ENCODE measurements around the gene KRTAP5-7.
"Not testable (repeated sequence)": the region's sequence is repeated elsewhere in the genome, so short reads cannot be mapped to it uniquely, and the experiment has no call there.

KRTAP5-7 gene

GRCh38 chr11:71532036-71532610 lies 5.1 kb downstream of the KRTAP5-7 start:
- DNase-seq (ENCODE audit: low read depth in 3 of 3) = no peak

GRCh38 chr11:71534711-71535608 lies 7.9 kb downstream of the KRTAP5-7 start:
- not testable (repeated sequence) for DNase-seq (ENCODE audit: low read depth in 3 of 3)

DNA sequence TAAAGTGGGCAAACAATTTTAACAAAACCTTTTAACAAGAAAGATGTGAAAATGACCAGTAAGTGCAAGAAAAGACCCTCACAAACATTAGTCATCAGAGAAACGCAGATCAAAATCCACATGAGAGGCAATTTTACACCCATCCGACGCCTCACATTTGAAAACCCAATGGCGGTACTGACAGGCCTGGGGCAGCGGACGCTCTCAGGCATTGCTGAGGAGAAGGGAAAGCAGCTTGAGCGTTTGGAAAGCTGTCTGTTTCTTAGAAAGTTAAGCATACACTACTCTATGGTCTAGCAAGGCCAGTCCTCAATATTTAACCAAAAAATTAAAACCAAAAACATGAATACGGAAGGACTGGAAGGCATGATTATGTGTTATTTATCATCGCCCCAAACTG lies 8.8 kb downstream of the KRTAP5-7 start:
- DNase-seq (ENCODE audit: low read depth in 3 of 3) = no peak

- DNase-seq (ENCODE audit: low read depth in 3 of 3) = no peak
These were observed 10.5 kb downstream of the KRTAP5-7 start for GRCh38 chr11:71537537-71537936.

DNA sequence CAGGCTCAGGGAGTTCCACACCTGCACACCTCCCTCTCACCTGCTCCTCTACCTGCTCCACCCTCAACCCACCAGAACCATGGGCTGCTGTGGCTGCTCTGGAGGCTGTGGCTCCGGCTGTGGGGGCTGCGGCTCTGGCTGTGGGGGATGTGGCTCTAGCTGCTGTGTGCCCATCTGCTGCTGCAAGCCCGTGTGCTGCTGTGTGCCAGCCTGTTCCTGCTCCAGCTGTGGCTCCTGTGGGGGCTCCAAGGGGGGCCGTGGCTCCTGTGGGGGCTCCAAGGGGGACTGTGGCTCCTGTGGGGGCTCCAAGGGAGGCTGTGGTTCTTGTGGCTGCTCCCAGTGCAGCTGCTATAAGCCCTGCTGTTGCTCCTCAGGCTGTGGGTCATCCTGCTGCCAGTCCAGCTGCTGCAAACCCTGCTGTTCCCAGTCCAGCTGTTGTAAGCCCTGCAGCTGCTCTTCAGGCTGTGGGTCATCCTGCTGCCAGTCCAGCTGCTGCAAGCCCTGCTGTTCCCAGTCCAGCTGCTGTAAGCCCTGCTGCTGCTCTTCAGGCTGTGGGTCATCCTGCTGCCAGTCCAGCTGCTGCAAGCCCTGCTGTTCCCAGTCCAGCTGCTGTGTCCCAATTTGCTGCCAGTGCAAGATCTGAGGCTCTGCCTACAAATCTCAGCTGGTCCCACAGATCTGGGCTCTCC lies 11.1 kb downstream of the KRTAP5-7 start, which contains the start of gene KRTAP5-8:
Gene KRTAP5-8, plus strand, starts transcription at position 49 of the 689 bp plus-strand sequence. Its CDS starts 31 bp downstream, at position 80.
- DNase-seq (ENCODE audit: low read depth in 3 of 3) = not testable (repeated sequence)

- DNase-seq (ENCODE audit: low read depth in 3 of 3) = no peak
These were observed 11.6 kb downstream of the KRTAP5-7 start for GRCh38 chr11:71538666-71538990.

- DNase-seq (ENCODE audit: low read depth in 3 of 3) = no peak
These were observed 11.9 kb downstream of the KRTAP5-7 start for GRCh38 chr11:71539017-71539416.

GRCh38 chr11:71539971-71540370 lies 12.9 kb downstream of the KRTAP5-7 start:
- DNase-seq (ENCODE audit: low read depth in 3 of 3) = not testable (repeated sequence)

DNA sequence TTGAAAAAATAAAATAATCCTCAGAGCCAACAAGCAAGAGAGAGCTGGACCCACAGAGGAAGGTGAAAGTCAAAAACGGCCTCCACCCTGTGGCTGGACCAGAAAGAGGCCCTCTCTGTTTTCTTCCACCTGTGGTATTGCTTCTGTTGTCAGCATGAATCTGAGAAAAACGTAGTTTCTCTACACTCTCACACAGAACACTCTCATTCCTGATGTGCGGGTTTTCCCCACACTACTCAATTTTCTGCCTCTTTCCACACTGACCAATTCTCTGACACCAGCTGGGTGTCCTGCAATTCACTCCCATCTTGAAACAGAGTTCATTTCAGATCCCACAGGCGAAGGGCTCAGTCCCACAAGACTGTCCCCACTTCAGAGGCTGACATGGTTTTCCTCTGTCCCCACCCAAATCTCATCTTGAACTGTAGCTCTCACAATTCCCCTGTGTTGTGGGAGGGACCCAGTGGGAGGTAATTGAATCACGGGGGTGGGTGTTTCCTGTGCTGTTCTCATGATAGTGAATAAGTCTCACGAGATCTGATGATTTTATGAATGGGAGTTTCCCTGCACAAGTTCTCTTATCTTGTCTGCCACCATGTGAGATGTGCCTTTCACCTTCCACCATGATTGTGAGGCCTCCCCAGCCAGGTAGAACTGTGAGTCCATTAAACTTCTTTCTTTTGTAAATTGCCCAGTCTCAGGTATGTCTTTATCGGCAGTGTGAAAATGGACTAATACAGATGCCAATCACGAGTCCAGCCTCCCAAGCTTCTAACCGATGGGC lies 13.6 kb downstream of the KRTAP5-7 start:
- DNase-seq (ENCODE audit: low read depth in 3 of 3) = not testable (repeated sequence)

DNA sequence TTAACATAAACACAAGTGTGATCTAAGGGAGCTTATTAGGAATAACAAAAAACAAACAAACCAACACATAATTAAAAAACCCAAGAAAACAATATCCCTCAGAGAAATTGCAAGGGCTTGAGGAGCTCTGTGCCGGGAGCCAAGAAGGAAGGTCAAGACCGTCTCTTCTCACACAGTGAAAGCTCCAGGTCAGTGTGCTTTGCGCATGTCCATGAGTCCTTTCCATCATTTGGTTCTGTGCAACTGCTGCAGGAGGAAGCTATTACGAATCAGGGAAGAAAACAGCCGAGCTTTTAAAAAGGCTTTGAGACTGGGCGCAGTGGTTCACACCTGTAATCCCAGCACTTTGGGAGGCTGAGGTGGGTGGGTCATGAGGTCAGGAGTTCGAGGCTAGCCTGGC lies 15.3 kb downstream of the KRTAP5-7 start:
- no peak for DNase-seq (ENCODE audit: low read depth in 3 of 3)

- no peak for DNase-seq (ENCODE audit: low read depth in 3 of 3)
These were observed 16.1 kb downstream of the KRTAP5-7 start for GRCh38 chr11:71542879-71543777.

DNA sequence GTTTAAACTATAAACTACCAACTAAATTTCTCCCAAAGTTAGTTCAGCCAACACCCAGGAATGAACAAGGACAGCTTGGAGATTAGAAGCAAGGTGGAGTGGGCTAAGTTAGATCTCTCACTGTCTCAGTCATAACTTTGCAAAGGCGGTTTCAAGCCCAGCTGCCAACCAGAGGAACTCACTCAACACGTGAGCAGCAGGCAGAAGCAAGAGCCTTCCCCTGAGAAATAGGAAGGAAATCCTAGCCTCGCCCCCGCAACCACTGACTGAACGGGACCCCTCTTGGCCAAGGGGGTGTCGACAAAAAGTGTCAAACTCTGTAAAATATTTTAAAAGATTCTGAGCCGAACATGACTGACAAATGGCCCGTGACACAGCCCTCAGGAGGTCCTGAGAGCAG lies 16.8 kb downstream of the KRTAP5-7 start:
- no peak for DNase-seq (ENCODE audit: low read depth in 3 of 3)

DNA sequence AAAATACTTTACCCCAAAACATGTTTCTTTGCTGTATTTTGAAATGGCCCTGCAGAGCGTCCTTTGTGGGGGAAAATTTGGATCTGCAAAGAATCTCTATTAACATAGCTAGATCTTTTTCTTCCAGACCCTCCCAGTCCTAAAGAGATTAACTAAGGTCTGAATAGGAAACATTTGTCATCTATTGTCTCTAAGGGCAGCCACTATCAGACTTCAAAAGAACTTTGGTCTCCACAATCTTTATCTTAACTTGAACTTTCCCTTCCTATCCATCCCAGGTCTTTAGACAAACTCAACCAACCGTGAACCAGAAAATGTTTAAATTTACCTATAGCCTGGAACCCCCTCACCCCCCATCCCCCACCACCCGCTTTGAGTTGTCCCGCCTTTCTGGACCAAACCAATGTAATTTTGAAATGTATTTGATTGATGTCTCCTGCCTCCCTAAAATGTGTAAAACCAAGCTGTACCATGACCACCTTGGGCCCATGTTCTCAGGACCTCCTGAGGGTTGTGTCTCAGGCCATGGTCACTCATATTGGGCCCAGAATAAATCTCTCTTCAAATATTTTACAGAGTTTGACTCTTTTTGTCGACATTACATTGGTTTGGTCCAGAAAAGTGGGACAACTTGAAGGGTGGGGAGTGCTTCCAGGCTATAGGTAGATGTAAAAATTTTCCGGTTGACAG lies 17.6 kb downstream of the KRTAP5-7 start:
- no peak for DNase-seq (ENCODE audit: low read depth in 3 of 3)

GRCh38 chr11:71545405-71545966 lies 18.4 kb downstream of the KRTAP5-7 start:
- no peak for DNase-seq (ENCODE audit: low read depth in 3 of 3)

- no peak for DNase-seq (ENCODE audit: low read depth in 3 of 3)
These were observed 21.1 kb downstream of the KRTAP5-7 start, which contains the start of gene KRTAP5-9 for GRCh38 chr11:71548120-71548519. KRTAP5-9 (plus strand) TSS chr11:71548420; CDS start chr11:71548658, 238 bp downstream.

GRCh38 chr11:71548716-71549151 lies 21.7 kb downstream of the KRTAP5-7 start:
- DNase-seq (ENCODE audit: low read depth in 3 of 3) = no peak

DNA sequence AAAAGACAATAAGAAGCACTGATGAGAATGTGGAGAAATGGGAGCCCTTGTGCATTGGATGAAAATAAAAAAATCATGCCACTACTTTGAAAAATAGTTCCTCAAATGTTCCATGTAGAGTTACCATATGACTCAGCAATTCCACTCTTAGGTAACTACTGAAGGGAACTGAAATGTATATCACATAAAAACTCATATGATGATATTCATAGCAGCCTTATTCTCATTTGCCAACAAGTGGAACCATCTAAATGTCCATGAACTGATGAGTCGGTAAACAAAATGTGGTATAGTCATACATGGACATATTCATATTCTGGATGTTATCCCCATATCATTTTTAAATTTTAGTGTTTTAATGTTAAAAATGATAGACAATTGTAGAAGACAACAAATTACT lies 24.6 kb downstream of the KRTAP5-7 start:
- DNase-seq (ENCODE audit: low read depth in 3 of 3) = no peak

DNA sequence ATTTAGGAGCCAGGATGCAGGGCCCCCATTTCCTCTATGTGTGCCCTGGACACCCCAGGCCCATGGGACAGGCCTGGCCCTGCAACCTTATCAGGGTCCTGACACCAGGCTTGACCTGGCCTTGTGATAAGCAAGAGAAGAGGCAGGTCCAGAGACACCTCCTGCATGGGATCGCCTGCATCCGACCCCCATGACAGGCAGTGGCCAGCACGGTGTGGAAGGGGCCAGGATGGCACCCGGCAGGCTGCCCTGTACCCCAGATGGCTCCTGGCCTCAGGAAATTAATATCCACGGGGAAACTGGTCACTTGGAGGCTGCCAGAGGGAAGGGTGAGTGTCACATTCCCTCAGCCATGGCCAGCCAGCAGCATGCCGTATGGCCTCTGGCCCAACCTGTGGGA lies 27.9 kb downstream of the KRTAP5-7 start:
- no peak for DNase-seq (ENCODE audit: low read depth in 3 of 3)

DNA sequence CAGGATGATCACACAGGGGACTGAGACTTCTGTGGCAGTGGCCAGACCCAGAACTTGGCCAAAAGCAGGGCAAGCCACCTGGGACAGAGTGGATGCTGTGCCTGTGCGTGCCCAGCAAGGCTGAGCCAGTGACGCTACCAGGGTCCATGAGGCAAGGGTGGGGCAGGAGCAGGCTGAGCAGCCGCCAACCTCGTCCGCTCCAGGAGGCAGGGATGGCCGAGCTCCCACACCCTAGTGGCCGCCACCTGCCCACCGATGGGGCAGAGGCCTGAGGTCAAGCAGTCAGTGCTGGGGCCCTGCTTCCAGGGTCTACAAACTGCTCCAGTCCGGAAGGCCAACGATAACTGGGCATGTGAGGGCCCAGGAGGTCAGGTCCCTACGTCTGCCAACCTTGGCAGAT lies 28.4 kb downstream of the KRTAP5-7 start:
- no peak for DNase-seq (ENCODE audit: low read depth in 3 of 3)

GRCh38 chr11:71556018-71556417 lies 29.0 kb downstream of the KRTAP5-7 start:
- DNase-seq (ENCODE audit: low read depth in 3 of 3) = no peak

Measured in stimulated activated CD4-positive, alpha-beta T cell treated with anti-CD3 and anti-CD28 coated beads, TNF-alpha, amount 100 ng/mL, for 24 hours (primary cell).